ENCODE measurements around the gene METTL16. TPM values are rescaled to one million over a fixed set of nuclear protein-coding genes. Genes with fewer than 3 reads are reported as not detected.

The METTL16 gene
- total RNA-seq, 1 experiment from 2014 or later: 37.6 TPM

GRCh38 chr17:2414446-2415064, 97.1 kb downstream of the METTL16 start:
- Histone ChIP-seq H2AFZ (ENCODE audit: low read depth, low read length, poor library complexity, severe bottlenecking) (no peak overlapping the region), H3K27me3 (ENCODE audit: insufficient read depth, low read length) (no peaks in the 10 kb centered on the region), H3K36me3 (ENCODE audit: control insufficient read depth in 1 of 2, insufficient read depth in 2 of 2, low read length in 2 of 2) (peaks cover 2 to 5% of the 10 kb centered on the region in 2 experiments; a peak in 2 of 4 replicates), H3K9me3 (ENCODE audit: control insufficient read depth in 1 of 2, insufficient read depth in 1 of 2, low read depth in 1 of 2, low read length in 2 of 2) (no peaks in the 10 kb centered on the region), H3K79me2 (ENCODE audit: insufficient read depth, low read length) (no peaks in the 10 kb centered on the region), H3K4me2 (ENCODE audit: low read length) (no peak overlapping the region), H3K4me1 (ENCODE audit: control insufficient read depth in 1 of 2, insufficient read depth in 2 of 2, low read length in 2 of 2) (peaks cover 0 to 13% of the 10 kb centered on the region in 2 experiments; a peak in 2 of 4 replicates), H4K20me1 (ENCODE audit: insufficient read depth) (no peaks in the 10 kb centered on the region), H3K9me2 (ENCODE audit: insufficient read depth) (no peaks in the 10 kb centered on the region), H3K4me3 (replicated peaks in 1 of 2; ENCODE audit: low read depth in 1 of 2, low read length in 2 of 2) (no peak overlapping the region), H3K27ac (ENCODE audit: low read depth, low read length) (no peak overlapping the region), H3K9ac (ENCODE audit: low read length) (no peak overlapping the region)
- ChIA-PET CTCF (interaction anchor here (1.7 to 6.0 kb wide), 3 partner anchors 32 to 170 kb away, joined by 3 to 351 read pairs (median 41); no protein-coding TSS in a partner anchor), RAD21 (ENCODE audit: low non-redundant PET in 1 of 2, low total read pairs in 2 of 2, uncharacterized antibody in 2 of 2, unreplicated experiment in 2 of 2) (interaction anchor here (0.6 to 2.4 kb wide), 2 partner anchors 32 to 97 kb away, joined by 3 to 33 read pairs; partner anchors contain the start of gene METTL16 (in 1 of the 2)), POLR2A (interaction anchor here (1.0 to 2.2 kb wide), 2 partner anchors 10 to 21 kb away, joined by 3 to 8 read pairs; no protein-coding TSS in a partner anchor)
- intact Hi-C loops (cut with micrococcal nuclease): no loop called here
- BruUV-seq (replicated peaks): no TSS peak
- ATAC-seq (no peak), DNase-seq (ENCODE audit: low read depth, low spot score) (no peak)
- TF ChIP-seq, protein P1, sequence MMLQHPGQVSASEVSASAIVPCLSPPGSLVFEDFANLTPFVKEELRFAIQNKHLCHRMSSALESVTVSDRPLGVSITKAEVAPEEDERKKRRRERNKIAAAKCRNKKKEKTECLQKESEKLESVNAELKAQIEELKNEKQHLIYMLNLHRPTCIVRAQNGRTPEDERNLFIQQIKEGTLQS (IDR thresholded peaks at IDR 0.05): no peak
- no peak for TF ChIP-seq SP1 (IDR thresholded peaks at IDR 0.05; ENCODE audit: low read depth)
- TF ChIP-seq POLR2A (IDR thresholded peaks at IDR 0.05; ENCODE audit: borderline replicate concordance, extremely low read depth, insufficient read depth, insufficient read length): no peak
- TF ChIP-seq CEBPB (IDR thresholded peaks at IDR 0.05; ENCODE audit: low read depth): no peak
- TF ChIP-seq TCF7L2 (IDR thresholded peaks at IDR 0.05; ENCODE audit: borderline replicate concordance, extremely low read depth, insufficient read depth, insufficient read length): no peak
- TF ChIP-seq RAD21 (IDR thresholded peaks at IDR 0.05; ENCODE audit: low read depth): no peak
- no peak for TF ChIP-seq REST (IDR thresholded peaks at IDR 0.05; ENCODE audit: low read depth)
- no peak for TF ChIP-seq EGR1 (IDR thresholded peaks at IDR 0.05; ENCODE audit: low read depth)
- TF ChIP-seq EZH2phosphoT487 (IDR thresholded peaks at IDR 0.05; ENCODE audit: borderline replicate concordance): no peak
- TF ChIP-seq ZFX (IDR thresholded peaks at IDR 0.05): no peak
- TF ChIP-seq SRF (IDR thresholded peaks at IDR 0.05; ENCODE audit: low read depth): no peak
- no peak for TF ChIP-seq POLR2AphosphoS5 (IDR thresholded peaks at IDR 0.05; ENCODE audit: low read depth, low read length)
- no peak for TF ChIP-seq CBX3 (IDR thresholded peaks at IDR 0.05; ENCODE audit: low read depth)
- TF ChIP-seq, protein P2, sequence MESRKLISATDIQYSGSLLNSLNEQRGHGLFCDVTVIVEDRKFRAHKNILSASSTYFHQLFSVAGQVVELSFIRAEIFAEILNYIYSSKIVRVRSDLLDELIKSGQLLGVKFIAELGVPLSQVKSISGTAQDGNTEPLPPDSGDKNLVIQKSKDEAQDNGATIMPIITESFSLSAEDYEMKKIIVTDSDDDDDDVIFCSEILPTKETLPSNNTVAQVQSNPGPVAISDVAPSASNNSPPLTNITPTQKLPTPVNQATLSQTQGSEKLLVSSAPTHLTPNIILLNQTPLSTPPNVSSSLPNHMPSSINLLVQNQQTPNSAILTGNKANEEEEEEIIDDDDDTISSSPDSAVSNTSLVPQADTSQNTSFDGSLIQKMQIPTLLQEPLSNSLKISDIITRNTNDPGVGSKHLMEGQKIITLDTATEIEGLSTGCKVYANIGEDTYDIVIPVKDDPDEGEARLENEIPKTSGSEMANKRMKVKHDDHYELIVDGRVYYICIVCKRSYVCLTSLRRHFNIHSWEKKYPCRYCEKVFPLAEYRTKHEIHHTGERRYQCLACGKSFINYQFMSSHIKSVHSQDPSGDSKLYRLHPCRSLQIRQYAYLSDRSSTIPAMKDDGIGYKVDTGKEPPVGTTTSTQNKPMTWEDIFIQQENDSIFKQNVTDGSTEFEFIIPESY (IDR thresholded peaks at IDR 0.05; ENCODE audit: extremely low read depth, insufficient replicate concordance, low read length): no peak

Data from HCT116 (cell line).